ENCODE results near the gene FBLN2.

DNA sequence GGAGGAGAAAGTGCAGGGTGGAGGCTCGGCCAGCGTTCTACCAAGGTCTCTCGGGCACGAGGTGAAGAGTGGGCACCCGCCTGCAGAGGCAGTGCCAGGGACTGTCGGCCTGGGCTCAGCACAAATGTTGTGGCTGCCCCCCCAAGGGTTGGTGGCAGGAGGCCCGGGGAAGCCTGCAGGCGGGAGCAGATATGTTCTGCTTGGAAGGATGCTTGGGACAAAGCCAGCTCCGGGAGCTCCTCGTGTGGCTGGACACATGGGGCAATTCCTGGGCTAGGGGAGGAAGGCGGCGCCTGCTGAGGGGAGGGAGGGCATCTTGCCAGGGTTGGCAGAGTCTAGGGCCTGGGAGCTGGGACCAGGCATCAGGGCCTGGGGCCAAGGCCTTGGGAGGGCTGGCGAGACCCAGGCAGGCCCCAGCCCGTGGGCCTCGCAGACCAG, 30.4 kb upstream of the FBLN2 start:
- TF ChIP-seq EZH2 (IDR thresholded peaks at IDR 0.05; ENCODE audit: borderline replicate concordance, control insufficient read depth, low read depth, low read length) (no peak), CHD2 (IDR thresholded peaks at IDR 0.05; ENCODE audit: borderline replicate concordance, low read depth, low read length) (no peak), SIX5 (IDR thresholded peaks at IDR 0.05; ENCODE audit: low read depth, low read length, severe bottlenecking) (no peak), RCOR1 (conservative IDR thresholded peaks at IDR 0.05; ENCODE audit: low read depth, low read length) (no peak)
- TF ChIP-seq, protein P1, sequence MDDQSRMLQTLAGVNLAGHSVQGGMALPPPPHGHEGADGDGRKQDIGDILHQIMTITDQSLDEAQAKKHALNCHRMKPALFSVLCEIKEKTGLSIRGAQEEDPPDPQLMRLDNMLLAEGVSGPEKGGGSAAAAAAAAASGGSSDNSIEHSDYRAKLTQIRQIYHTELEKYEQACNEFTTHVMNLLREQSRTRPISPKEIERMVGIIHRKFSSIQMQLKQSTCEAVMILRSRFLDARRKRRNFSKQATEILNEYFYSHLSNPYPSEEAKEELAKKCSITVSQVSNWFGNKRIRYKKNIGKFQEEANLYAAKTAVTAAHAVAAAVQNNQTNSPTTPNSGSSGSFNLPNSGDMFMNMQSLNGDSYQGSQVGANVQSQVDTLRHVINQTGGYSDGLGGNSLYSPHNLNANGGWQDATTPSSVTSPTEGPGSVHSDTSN (IDR thresholded peaks at IDR 0.05; ENCODE audit: insufficient replicate concordance, low read depth, low read length): no peak

Measured in GM12878 (cell line).